Measurements from ENCODE around the gene TWF1.
"Not testable (repeated sequence)": the region's sequence is repeated elsewhere in the genome, so short reads cannot be mapped to it uniquely, and the experiment has no call there.

The TWF1 gene

GRCh38 chr12:43805860-43806736 lies at the start of gene TWF1:
Gene TWF1, minus strand, starts transcription at chr12:43806317. Its CDS starts 72 bp downstream, at chr12:43806245.
- DNase-seq (ENCODE audit: low spot score) = peak; percentile 85

GRCh38 chr12:43852744-43853143 lies 46.6 kb upstream of the TWF1 start:
- DNase-seq (ENCODE audit: low spot score) = no peak

GRCh38 chr12:43848786-43849185 lies 42.7 kb upstream of the TWF1 start:
- DNase-seq (ENCODE audit: low spot score) = no peak

- DNase-seq (ENCODE audit: low spot score) = no peak
Measured at GRCh38 chr12:43848226-43848507, 42.0 kb upstream of the TWF1 start.

GRCh38 chr12:43847425-43848225 lies 41.5 kb upstream of the TWF1 start:
- not testable (repeated sequence) for DNase-seq (ENCODE audit: low spot score)

GRCh38 chr12:43842259-43842658 lies 36.1 kb upstream of the TWF1 start:
- no peak for DNase-seq (ENCODE audit: low spot score)

GRCh38 chr12:43841253-43841652 lies 35.1 kb upstream of the TWF1 start:
- no peak for DNase-seq (ENCODE audit: low spot score)

- no peak for DNase-seq (ENCODE audit: low spot score)
Measured at GRCh38 chr12:43840338-43840737, 34.2 kb upstream of the TWF1 start.

- peak; percentile 15 for DNase-seq (ENCODE audit: low spot score)
Measured at GRCh38 chr12:43836475-43836989, 30.4 kb upstream of the TWF1 start.

GRCh38 chr12:43835656-43836474 lies 29.7 kb upstream of the TWF1 start, which contains the start of gene TMEM117:
Gene TMEM117, plus strand, starts transcription at chr12:43836081.
- peak; percentile 48 for DNase-seq (ENCODE audit: low spot score)

- no peak for DNase-seq (ENCODE audit: low spot score)
Measured at GRCh38 chr12:43835264-43835655, 29.1 kb upstream of the TWF1 start.

- no peak for DNase-seq (ENCODE audit: low spot score)
Measured at GRCh38 chr12:43832463-43833168, 26.5 kb upstream of the TWF1 start.

GRCh38 chr12:43827093-43827492 lies 21.0 kb upstream of the TWF1 start:
- DNase-seq (ENCODE audit: low spot score) = no peak

- no peak for DNase-seq (ENCODE audit: low spot score)
Measured at GRCh38 chr12:43826681-43827080, 20.6 kb upstream of the TWF1 start.

GRCh38 chr12:43824207-43824775 lies 18.2 kb upstream of the TWF1 start:
- no peak for DNase-seq (ENCODE audit: low spot score)

GRCh38 chr12:43816168-43816567 lies 10.1 kb upstream of the TWF1 start:
- no peak for DNase-seq (ENCODE audit: low spot score)

GRCh38 chr12:43815416-43815815 lies 9.3 kb upstream of the TWF1 start:
- no peak for DNase-seq (ENCODE audit: low spot score)

- no peak for DNase-seq (ENCODE audit: low spot score)
Measured at GRCh38 chr12:43812926-43813325, 6.8 kb upstream of the TWF1 start.

GRCh38 chr12:43812057-43812456 lies 5.9 kb upstream of the TWF1 start:
- DNase-seq (ENCODE audit: low spot score) = no peak

- no peak for DNase-seq (ENCODE audit: low spot score)
Measured at GRCh38 chr12:43807386-43807785, 1.3 kb upstream of the TWF1 start.

GRCh38 chr12:43806737-43807072 lies 588 bp upstream of the TWF1 start:
- DNase-seq (ENCODE audit: low spot score) = no peak
